ENCODE data around the gene TMEM100.

- TF ChIP-seq CTCF (conservative IDR thresholded peaks at IDR 0.05 in 1 of 2, IDR thresholded peaks at IDR 0.05 in 1 of 2; ENCODE audit: extremely low read depth in 1 of 2, insufficient read depth in 1 of 2, low read depth in 1 of 2, low read length in 2 of 2) (no peak), EZH2 (IDR thresholded peaks at IDR 0.05; ENCODE audit: borderline replicate concordance, low read length) (no peak)
These were observed 41.9 kb downstream of the TMEM100 start for GRCh38 chr17:55680686-55681341.
